Calu3 (cell line): ENCODE results near the gene SLC7A11. TPM values are rescaled to one million over a fixed set of nuclear protein-coding genes. Genes with fewer than 3 reads are reported as not detected.
A peak's percentile ranks its signal among the peaks of the same experiment; 100 is the strongest.

Source experiments
- BruUV-seq: library from RNA; stranded (reverse); fragments of 400-500 nt; replicated peaks from 2 replicates; lab custom pipeline; 2021; lab: Mats Ljungman, UMichigan
- CTCF ChIA-PET: fragments of 300-600 bp; sonication (Branson Sonifier 250); formaldehyde crosslinking; loops from one replicate; lab custom pipeline; 2022; ENCODE audit warnings: antibody characterized with exemption; lab: Charles Lee
- DNase-seq: peaks from one replicate; pipeline ENCODE4 v3.0.0; 2022
- H3K27ac Mint-ChIP-seq: one replicate; pipeline ENCODE4 v1.8.0; 2022; ENCODE audit warnings: mixed read lengths; ENCODE audit not compliant: unreplicated experiment
- H3K27me3 Mint-ChIP-seq: one replicate; pipeline ENCODE4 v1.8.0; 2022; ENCODE audit warnings: mixed read lengths; ENCODE audit not compliant: unreplicated experiment
- H3K36me3 Mint-ChIP-seq: one replicate; pipeline ENCODE4 v1.8.0; 2022; ENCODE audit warnings: mild to moderate bottlenecking, moderate library complexity, mixed read lengths; ENCODE audit not compliant: insufficient read depth, unreplicated experiment
- H3K4me1 Mint-ChIP-seq: one replicate; pipeline ENCODE4 v1.8.0; 2022; ENCODE audit warnings: mild to moderate bottlenecking, low read depth, mixed read lengths; ENCODE audit not compliant: unreplicated experiment
- H3K4me3 Mint-ChIP-seq: one replicate; pipeline ENCODE4 v1.8.0; 2022; ENCODE audit warnings: mild to moderate bottlenecking, low read depth, moderate library complexity, mixed read lengths; ENCODE audit not compliant: unreplicated experiment
- H3K9me3 Mint-ChIP-seq: one replicate; pipeline ENCODE4 v1.8.0; 2022; ENCODE audit warnings: low read depth, mixed read lengths; ENCODE audit not compliant: unreplicated experiment
- intact Hi-C: fragments of 100-400 bp; cut with micrococcal nuclease; formaldehyde crosslinking; loops from one replicate; pipeline ENCODE4 v1.10.0; 2022; ENCODE audit not compliant: unreplicated experiment
- total RNA-seq: library from RNA; stranded (reverse); gene quantifications from 2 replicates; pipeline ENCODE4 v1.2.3, GENCODE V29; 2022
- TF ChIP-seq, protein P1 (sequence below): fragments of 200-600 bp; IDR thresholded peaks from one replicate; pipeline ENCODE4 v1.8.0; 2022; ENCODE audit warnings: antibody characterized with exemption; ENCODE audit not compliant: unreplicated experiment

Gene SLC7A11
- total RNA-seq, 1 experiment from 2014 or later: 49.4 TPM

DNA sequence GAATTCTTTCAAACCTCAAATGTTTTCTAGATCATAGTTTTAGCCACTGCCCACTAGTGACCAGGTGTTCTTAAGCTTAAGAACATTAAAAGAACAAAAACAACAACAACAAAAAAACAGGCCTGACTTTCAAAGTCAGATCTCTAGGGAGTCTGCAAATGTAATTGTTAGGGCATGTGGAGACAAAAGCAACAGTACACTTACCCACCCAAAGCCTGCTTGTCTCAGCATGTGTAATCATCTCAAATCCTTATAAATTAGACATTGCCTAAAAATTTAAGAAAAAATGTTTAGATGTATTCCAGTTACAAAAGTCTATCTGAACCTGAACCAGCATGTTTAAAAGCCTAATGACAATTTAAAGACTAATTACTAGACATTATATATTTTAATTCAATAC lies 79.9 kb downstream of the SLC7A11 start:
- CTCF ChIA-PET: no interaction called here
- Mint-ChIP-seq H3K4me1 (peaks cover 10% of the 10 kb centered on the region), H3K27me3 (no peaks in the 10 kb centered on the region), H3K27ac (no peak overlapping the region), H3K9me3 (no peaks in the 10 kb centered on the region), H3K36me3 (peaks cover 29% of the 10 kb centered on the region), H3K4me3 (no peak overlapping the region)
- no peak for DNase-seq
- intact Hi-C loops: loop anchor here (5.0 kb wide), 1 partner anchor 50 kb away; no protein-coding TSS in a partner anchor
- TF ChIP-seq, protein P1, sequence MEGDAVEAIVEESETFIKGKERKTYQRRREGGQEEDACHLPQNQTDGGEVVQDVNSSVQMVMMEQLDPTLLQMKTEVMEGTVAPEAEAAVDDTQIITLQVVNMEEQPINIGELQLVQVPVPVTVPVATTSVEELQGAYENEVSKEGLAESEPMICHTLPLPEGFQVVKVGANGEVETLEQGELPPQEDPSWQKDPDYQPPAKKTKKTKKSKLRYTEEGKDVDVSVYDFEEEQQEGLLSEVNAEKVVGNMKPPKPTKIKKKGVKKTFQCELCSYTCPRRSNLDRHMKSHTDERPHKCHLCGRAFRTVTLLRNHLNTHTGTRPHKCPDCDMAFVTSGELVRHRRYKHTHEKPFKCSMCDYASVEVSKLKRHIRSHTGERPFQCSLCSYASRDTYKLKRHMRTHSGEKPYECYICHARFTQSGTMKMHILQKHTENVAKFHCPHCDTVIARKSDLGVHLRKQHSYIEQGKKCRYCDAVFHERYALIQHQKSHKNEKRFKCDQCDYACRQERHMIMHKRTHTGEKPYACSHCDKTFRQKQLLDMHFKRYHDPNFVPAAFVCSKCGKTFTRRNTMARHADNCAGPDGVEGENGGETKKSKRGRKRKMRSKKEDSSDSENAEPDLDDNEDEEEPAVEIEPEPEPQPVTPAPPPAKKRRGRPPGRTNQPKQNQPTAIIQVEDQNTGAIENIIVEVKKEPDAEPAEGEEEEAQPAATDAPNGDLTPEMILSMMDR: no peak
- no TSS peak for BruUV-seq

GRCh38 chr4:138161351-138161750 lies 80.8 kb downstream of the SLC7A11 start:
- H3K4me1 Mint-ChIP-seq: peaks cover 10% of the 10 kb centered on the region
- intact Hi-C loops: loop anchor here (5.0 kb wide), 1 partner anchor 49 kb away; no protein-coding TSS in a partner anchor
- DNase-seq: no peak
- H3K27ac Mint-ChIP-seq: no peak overlapping the region
- H3K36me3 Mint-ChIP-seq: peaks cover 31% of the 10 kb centered on the region
- no TSS peak for BruUV-seq
- CTCF ChIA-PET: no interaction called here
- TF ChIP-seq, protein P1: no peak
- no peak overlapping the region for H3K4me3 Mint-ChIP-seq
- H3K27me3 Mint-ChIP-seq: no peaks in the 10 kb centered on the region
- H3K9me3 Mint-ChIP-seq: no peaks in the 10 kb centered on the region

DNA sequence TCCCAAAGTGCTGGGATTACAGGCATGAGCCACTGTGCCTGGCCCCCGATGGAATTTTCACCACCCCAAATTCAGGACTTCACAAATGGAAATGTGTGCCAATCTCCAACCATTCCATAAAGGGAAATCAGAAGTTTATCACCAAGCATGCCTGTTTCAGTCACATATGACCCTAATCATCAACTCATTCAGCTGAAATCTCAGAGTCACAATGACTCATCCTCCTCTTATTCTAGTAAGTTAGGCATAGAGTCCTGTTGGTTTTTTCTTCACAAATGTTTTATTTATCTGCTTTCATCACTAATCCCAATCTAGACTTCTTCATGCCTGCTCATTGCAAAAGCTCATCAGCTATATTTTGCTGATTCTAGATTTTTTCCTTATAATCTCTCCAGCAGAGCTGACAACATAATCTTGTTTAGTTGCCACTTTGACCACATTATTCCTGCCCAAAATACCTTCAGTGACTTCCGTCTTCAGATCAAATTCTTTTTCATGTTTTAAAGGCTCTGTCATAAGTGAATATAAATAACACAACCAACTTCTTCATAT lies 83.3 kb downstream of the SLC7A11 start:
- intact Hi-C loops: no loop called here
- no peak for DNase-seq
- H3K4me1 Mint-ChIP-seq: peaks cover 10% of the 10 kb centered on the region
- H3K36me3 Mint-ChIP-seq: peaks cover 30% of the 10 kb centered on the region
- H3K27me3 Mint-ChIP-seq: no peaks in the 10 kb centered on the region
- no peaks in the 10 kb centered on the region for H3K9me3 Mint-ChIP-seq
- no peak overlapping the region for H3K4me3 Mint-ChIP-seq
- TF ChIP-seq, protein P1: no peak
- CTCF ChIA-PET: no interaction called here
- H3K27ac Mint-ChIP-seq: peak overlapping the region; percentile 54
- BruUV-seq: no TSS peak

DNA sequence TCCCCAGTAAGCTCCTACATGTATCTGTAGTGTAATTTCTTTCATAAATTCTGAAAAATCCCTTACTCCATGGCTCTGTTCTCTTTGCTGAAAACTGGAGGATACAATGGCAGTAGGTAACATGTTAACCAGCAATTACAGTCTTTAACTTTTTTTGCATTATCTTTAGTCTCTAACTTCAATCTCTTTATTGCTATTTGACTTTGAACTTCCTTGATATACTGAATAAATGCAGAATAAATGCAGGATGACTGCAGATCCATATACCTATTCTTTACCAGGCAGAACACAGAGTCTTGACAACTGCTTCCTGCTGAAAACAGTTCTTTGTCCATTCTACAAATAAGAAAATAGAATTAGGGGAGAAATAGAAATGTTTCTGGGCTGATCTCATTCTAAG lies 101.3 kb downstream of the SLC7A11 start:
- H3K27me3 Mint-ChIP-seq: no peaks in the 10 kb centered on the region
- no peak overlapping the region for H3K27ac Mint-ChIP-seq
- intact Hi-C loops: no loop called here
- TF ChIP-seq, protein P1: no peak
- CTCF ChIA-PET: no interaction called here
- H3K36me3 Mint-ChIP-seq: no peaks in the 10 kb centered on the region
- no peak overlapping the region for H3K4me3 Mint-ChIP-seq
- peaks cover 2% of the 10 kb centered on the region for H3K9me3 Mint-ChIP-seq
- BruUV-seq: no TSS peak
- H3K4me1 Mint-ChIP-seq: peaks cover 15% of the 10 kb centered on the region
- no peak for DNase-seq
